Heart right ventricle (tissue), 16 donors: ENCODE results near the gene ATP11B. TPM values are rescaled to one million over a fixed set of nuclear protein-coding genes. Genes with fewer than 3 reads are reported as not detected.
A peak's percentile ranks its signal among the peaks of the same experiment; 100 is the strongest.

Source experiments
- ATAC-seq, 8 donors: fragments of 200-7000 bp; cut with Tn5 transposase; one replicate each; pipeline ENCODE4 v1.9.1; 2020; ENCODE audit warnings: mild to moderate bottlenecking in 8 of 8, moderate library complexity in 8 of 8, moderate number of reproducible peaks in 1 of 8
- DNase-seq, 2 donors: peaks; one replicate each; pipeline ENCODE4 v3.0.0-alpha.2; 2020
- H3K27ac ChIP-seq, 10 donors: fragments of 200-600 bp; sonication (generic) in 2 of 10; one replicate each; pipeline versions ENCODE4 v1.5.0 to v1.8.0; 2020 to 2022; ENCODE audit warnings: mild to moderate bottlenecking in 3 of 10
- H3K27me3 ChIP-seq, 7 donors: fragments of 200-600 bp; one replicate each; pipeline ENCODE4 v1.8.0; 2021 to 2022; ENCODE audit warnings: mild to moderate bottlenecking in 2 of 7
- H3K36me3 ChIP-seq, 9 donors: fragments of 200-600 bp; sonication (generic) in 1 of 9; one replicate each; pipeline versions ENCODE4 v1.5.0 to v1.8.0; 2020 to 2022; ENCODE audit warnings: mild to moderate bottlenecking in 2 of 9
- H3K4me1 ChIP-seq, 9 donors: fragments of 200-600 bp; sonication (generic) in 1 of 9; one replicate each; pipeline versions ENCODE4 v1.5.0 to v1.8.0; 2020 to 2022; ENCODE audit warnings: mild to moderate bottlenecking in 4 of 9
- H3K4me3 ChIP-seq, 10 donors: fragments of 200-600 bp; sonication (generic) in 2 of 10; one replicate each; pipeline versions ENCODE4 v1.5.0 to v1.8.0; 2020 to 2022; ENCODE audit warnings: mild to moderate bottlenecking in 7 of 10, moderate library complexity in 2 of 10
- H3K9me3 ChIP-seq, 11 donors: fragments of 200-600 bp in 10 of 11; sonication (generic) in 2 of 11; one replicate each; pipeline versions ENCODE4 v1.5.0 to v1.8.0; 2013 to 2022; ENCODE audit warnings: mild to moderate bottlenecking in 2 of 11, control low read depth in 1 of 11, moderate library complexity in 1 of 11
- WGBS, 2 donors: extraction: QIAGEN DNeasy Blood & Tissue Kit; methylation state at CpG; one replicate each; pipeline ENCODE4 v1.1.7; 2013; ENCODE audit warnings: inconsistent platforms in 1 of 2; 5-methylcytosine and 5-hydroxymethylcytosine counted together
- intact Hi-C, 10 donors: fragments of 100-400 bp; cut with DNase I; formaldehyde crosslinking; loops; one replicate each; pipeline versions ENCODE4 v1.11.1 to v1.14.2; 2022
- long read RNA-seq, 3 donors: library from polyadenylated mRNA; unstranded; transcript quantifications; one replicate each; pipeline ENCODE4 v2.0.0, GENCODE V29; 2020 to 2021
- polyA plus RNA-seq, 2 donors: library from polyadenylated mRNA; stranded (reverse); fragments of 200-250 nt; gene quantifications; one replicate each; pipeline ENCODE4 v1.2.3, GENCODE V29; 2013
- total RNA-seq, 10 donors: library from RNA; stranded (reverse); fragmentation: NEBNext Ultra II Directional in 3 of 10; extraction: Animal tissue kit (Norgen Biotek cat#: 25700) in 3 of 10; gene quantifications; one replicate each; pipeline versions ENCODE4 v1.2.1 to v1.2.4, GENCODE V29; 2021 to 2023
- TF ChIP-seq, protein P1 (sequence below), 9 donors: fragments of 200-600 bp; sonication (generic) in 2 of 9; IDR thresholded peaks; one replicate each; pipeline versions ENCODE4 v1.5.0 to v1.8.0; 2021 to 2022; ENCODE audit warnings: antibody characterized with exemption in 9 of 9, mild to moderate bottlenecking in 5 of 9, moderate library complexity in 1 of 9
- donor health status: Arrhythmogenic right ventricular cardiomyopathy.
- donor health status: ischemic (EF 13 %, LVEDD 7.1; RV severe dilation, severe dysfunction).
- donor health status: healthy with polysubstance abuse.
- donor health status: DM: no; HTN: yes; CAD: no.
- donor health status: DM: no; HTN: no; CAD: no.
- donor health status: ischemic (EF 25% LVEDD 6.9; RV normal size, moderate dysfunction).
- donor health status: ischemic (EF 25% LVEDD 5.7; RV mildly dilated, moderate dysfunction).
- donor health status: healthy.
- donor health status: DM: yes; HTN: yes; CAD: no.
- donor health status: Ischemic cardiomyopathy.
- donor health status: ischemic (EF 35%, LVEDD 5.7; RV mildly dilated, moderate dysfunction).
- donor health status: nonischemic (EF 11% LVEDD 7.7; RV severe dilation, severe dysfunction).
- donor health status: DM: yes; HTN: yes; CAD: no.
- donor health status: PGD.
- donor health status: ischemic (EF 29% LVEDD 5.4; RV normal size, mild dysfunction).
- donor health status: nonischemic (EF 23%, LVEDD 6.1; RV moderate dilation, normal function).

ATP11B gene
- 10 to 100 TPM; 29.4 to 47.8 (median 38.1) TPM for total RNA-seq
- 1 to 10 TPM; 5.3 to 6.6 TPM for polyA plus RNA-seq
- long read RNA-seq, donor 1, full-length matches to known transcripts: 4 of 22 reads
- long read RNA-seq, donor 1, partial matches to known transcripts: 3 of 22 reads
- long read RNA-seq, donor 1, other reads (novel, unspliced or antisense): 15 of 22 reads
- long read RNA-seq, donor 2, full-length matches to known transcripts: 10 of 33 reads
- long read RNA-seq, donor 2, partial matches to known transcripts: 9 of 33 reads
- long read RNA-seq, donor 2, other reads (novel, unspliced or antisense): 14 of 33 reads
- long read RNA-seq, donor 3, partial matches to known transcripts: 6 of 9 reads
- long read RNA-seq, donor 3, other reads (novel, unspliced or antisense): 3 of 9 reads

DNA sequence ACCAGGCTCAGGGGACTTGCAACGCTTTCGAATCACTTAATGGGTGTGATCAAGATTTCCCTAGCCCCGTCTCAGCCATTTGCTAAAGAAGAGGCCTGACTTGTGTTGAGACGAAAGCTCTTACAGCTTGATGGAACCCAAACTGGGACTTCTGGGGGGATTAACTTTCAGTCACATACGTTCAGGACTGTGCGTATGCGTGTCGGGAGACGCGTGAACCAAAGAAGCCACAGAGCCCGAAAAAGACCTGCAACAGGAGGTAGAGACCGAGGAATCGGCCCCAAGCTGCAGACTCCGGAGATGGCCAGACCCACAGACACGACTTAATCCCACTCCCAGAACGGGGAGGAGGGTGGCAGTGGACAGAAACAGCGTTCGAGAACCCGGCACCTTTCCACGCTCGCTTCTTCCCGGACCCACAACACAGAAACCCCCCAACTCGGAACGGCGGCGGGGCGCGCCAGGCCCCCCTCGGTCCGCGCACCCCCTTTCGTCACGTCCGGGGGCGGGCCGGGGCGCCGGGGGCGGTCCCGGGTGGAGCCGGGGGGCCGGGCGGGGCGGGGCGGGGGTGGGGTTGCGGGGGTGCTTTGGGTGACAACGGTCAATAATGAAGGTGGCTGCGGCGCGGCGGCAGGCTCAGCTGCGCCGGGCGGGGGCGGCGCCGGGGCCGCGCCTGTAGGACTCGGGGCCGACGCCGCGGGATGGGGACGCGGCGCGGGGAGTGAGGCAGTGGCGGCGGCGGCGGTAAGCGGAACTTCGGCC lies at the start of gene ATP11B:
TSS of gene ATP11B (plus strand) at position 604 of the 762 bp plus-strand sequence. CDS start 256 bp downstream, outside the sequence.
- Histone ChIP-seq H3K36me3 (no peaks in the 10 kb centered on the region), H3K27me3 (peaks cover 0 to under 1% (median 0%) of the 10 kb centered on the region in 7 donors), H3K4me1 (peaks cover 0 to 45% (median 33%) of the 10 kb centered on the region in 9 donors), H3K4me3 (peak within 1 kb of the TSS; percentile 78 to 96 (median 88)), H3K9me3 (no peaks in the 10 kb centered on the region), H3K27ac (peak within 1 kb of the TSS; percentile 90 to 97 (median 93))
- DNase-seq: peak; percentile 66 to 79
- peak; percentile 90 to 96 (median 94) for ATAC-seq
- WGBS, 2 donors: 0 to 1% methylated on average over 61 to 74 of the region's 74 CpGs
- intact Hi-C loops: loop anchor here in 2 of 10 donors (5.0 kb wide), 2 partner anchors 34 to 184 kb away; no protein-coding TSS in a partner anchor
- TF ChIP-seq, protein P1, sequence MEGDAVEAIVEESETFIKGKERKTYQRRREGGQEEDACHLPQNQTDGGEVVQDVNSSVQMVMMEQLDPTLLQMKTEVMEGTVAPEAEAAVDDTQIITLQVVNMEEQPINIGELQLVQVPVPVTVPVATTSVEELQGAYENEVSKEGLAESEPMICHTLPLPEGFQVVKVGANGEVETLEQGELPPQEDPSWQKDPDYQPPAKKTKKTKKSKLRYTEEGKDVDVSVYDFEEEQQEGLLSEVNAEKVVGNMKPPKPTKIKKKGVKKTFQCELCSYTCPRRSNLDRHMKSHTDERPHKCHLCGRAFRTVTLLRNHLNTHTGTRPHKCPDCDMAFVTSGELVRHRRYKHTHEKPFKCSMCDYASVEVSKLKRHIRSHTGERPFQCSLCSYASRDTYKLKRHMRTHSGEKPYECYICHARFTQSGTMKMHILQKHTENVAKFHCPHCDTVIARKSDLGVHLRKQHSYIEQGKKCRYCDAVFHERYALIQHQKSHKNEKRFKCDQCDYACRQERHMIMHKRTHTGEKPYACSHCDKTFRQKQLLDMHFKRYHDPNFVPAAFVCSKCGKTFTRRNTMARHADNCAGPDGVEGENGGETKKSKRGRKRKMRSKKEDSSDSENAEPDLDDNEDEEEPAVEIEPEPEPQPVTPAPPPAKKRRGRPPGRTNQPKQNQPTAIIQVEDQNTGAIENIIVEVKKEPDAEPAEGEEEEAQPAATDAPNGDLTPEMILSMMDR (IDR thresholded peaks at IDR 0.05): peak in 1 of 9 donors; percentile 9

GRCh38 chr3:182746959-182747358 lies 46.3 kb upstream of the ATP11B start:
- ATAC-seq (no peak), DNase-seq (no peak)
- intact Hi-C loops: no loop called here
- Histone ChIP-seq H3K27me3 (peaks cover 0 to 11% (median 0%) of the 10 kb centered on the region in 7 donors), H3K9me3 (peaks cover 0 to 3% (median 2%) of the 10 kb centered on the region in 11 donors), H3K27ac (no peak overlapping the region), H3K36me3 (no peaks in the 10 kb centered on the region), H3K4me1 (no peaks in the 10 kb centered on the region), H3K4me3 (no peak overlapping the region)
- WGBS, 2 donors: 35 to 43% methylated on average over 3 of the region's 3 CpGs
- TF ChIP-seq, protein P1 (IDR thresholded peaks at IDR 0.05): no peak

DNA sequence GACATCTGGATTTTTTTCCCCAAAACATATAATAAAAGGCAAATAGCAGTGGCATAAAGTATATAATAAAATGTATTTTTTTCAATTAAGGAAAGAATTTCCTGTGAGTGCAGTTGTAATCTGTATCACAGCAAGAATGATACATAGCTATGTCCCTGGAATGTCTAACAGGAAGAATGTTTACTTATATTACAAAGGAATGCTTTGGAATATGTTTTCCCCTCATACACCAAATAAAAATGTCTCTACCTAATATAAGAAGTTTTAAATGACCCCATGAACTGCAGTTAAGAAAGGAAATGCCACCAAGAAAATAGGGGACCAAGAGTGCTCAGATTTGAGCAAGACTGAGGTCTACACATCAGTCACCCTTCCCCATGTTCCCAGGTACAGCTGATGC lies 38.0 kb upstream of the ATP11B start:
- no peak for DNase-seq
- intact Hi-C loops: no loop called here
- Histone ChIP-seq H3K27me3 (peaks cover 0 to 8% (median 0%) of the 10 kb centered on the region in 7 donors), H3K36me3 (no peaks in the 10 kb centered on the region), H3K4me3 (no peak overlapping the region), H3K27ac (no peak overlapping the region), H3K4me1 (no peaks in the 10 kb centered on the region), H3K9me3 (peaks cover 0 to 8% (median 5%) of the 10 kb centered on the region in 11 donors)
- TF ChIP-seq, protein P1 (IDR thresholded peaks at IDR 0.05): no peak
- no peak for ATAC-seq

DNA sequence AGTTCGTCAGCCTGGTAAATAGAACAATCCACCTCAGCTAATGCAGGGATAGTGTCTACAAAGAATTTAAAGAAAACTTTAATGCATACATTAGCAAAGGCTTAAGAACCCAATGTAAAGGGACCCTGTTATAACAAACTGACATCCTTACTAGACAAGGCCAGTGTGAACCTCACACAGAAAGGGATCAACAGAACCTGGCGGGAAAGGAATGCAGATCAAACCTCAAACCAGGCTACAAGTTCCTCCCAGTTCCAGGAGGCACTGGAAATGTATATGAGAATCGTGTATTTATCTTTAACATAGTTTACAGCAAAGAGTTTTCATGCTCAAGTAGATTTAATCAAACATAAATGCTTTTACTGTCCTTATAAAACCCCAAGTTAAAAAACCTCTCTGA lies 37.6 kb upstream of the ATP11B start:
- no peaks in the 10 kb centered on the region for H3K4me1 ChIP-seq
- H3K27me3 ChIP-seq: peaks cover 0 to 8% (median 0%) of the 10 kb centered on the region in 7 donors
- DNase-seq: no peak
- H3K36me3 ChIP-seq: no peaks in the 10 kb centered on the region
- ATAC-seq: no peak
- TF ChIP-seq, protein P1 (IDR thresholded peaks at IDR 0.05): no peak
- intact Hi-C loops: no loop called here
- peaks cover 0 to 8% (median 5%) of the 10 kb centered on the region in 11 donors for H3K9me3 ChIP-seq
- H3K27ac ChIP-seq: no peak overlapping the region
- WGBS, 2 donors: 68 to 69% methylated on average over 3 of the region's 3 CpGs
- H3K4me3 ChIP-seq: no peak overlapping the region
